D721Med (cell line): Measurements from ENCODE around the gene OR52M1.

Experiments
- DNase-seq: peaks from one replicate; pipeline ENCODE4 v3.0.0; 2011; ENCODE audit warnings: low spot score; ENCODE audit not compliant: insufficient read length
- FAIRE-seq: peaks from 2 replicates; lab custom pipeline; 2011; peaks lifted over from hg19 to GRCh38; lab: Jason Lieb, UNC
- TF ChIP-seq, protein P1 (sequence below): IDR thresholded peaks from 2 replicates; pipeline ENCODE4 v1.5.1; 2012; ENCODE audit warnings: mild to moderate bottlenecking, control low read depth; ENCODE audit not compliant: insufficient read depth; ENCODE audit errors: missing control alignments

OR52M1 gene

GRCh38 chr11:4569075-4569474 is 24.1 kb downstream of the OR52M1 start:
- FAIRE-seq = no peak
- TF ChIP-seq, protein P1, sequence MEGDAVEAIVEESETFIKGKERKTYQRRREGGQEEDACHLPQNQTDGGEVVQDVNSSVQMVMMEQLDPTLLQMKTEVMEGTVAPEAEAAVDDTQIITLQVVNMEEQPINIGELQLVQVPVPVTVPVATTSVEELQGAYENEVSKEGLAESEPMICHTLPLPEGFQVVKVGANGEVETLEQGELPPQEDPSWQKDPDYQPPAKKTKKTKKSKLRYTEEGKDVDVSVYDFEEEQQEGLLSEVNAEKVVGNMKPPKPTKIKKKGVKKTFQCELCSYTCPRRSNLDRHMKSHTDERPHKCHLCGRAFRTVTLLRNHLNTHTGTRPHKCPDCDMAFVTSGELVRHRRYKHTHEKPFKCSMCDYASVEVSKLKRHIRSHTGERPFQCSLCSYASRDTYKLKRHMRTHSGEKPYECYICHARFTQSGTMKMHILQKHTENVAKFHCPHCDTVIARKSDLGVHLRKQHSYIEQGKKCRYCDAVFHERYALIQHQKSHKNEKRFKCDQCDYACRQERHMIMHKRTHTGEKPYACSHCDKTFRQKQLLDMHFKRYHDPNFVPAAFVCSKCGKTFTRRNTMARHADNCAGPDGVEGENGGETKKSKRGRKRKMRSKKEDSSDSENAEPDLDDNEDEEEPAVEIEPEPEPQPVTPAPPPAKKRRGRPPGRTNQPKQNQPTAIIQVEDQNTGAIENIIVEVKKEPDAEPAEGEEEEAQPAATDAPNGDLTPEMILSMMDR = no peak
- DNase-seq = no peak

GRCh38 chr11:4576880-4577279 is 31.9 kb downstream of the OR52M1 start:
- FAIRE-seq (no peak), DNase-seq (no peak)
- TF ChIP-seq, protein P1 = no peak

- FAIRE-seq (no peak), DNase-seq (no peak)
- TF ChIP-seq, protein P1 = no peak
Measured at GRCh38 chr11:4577761-4578160, 32.8 kb downstream of the OR52M1 start.

DNA sequence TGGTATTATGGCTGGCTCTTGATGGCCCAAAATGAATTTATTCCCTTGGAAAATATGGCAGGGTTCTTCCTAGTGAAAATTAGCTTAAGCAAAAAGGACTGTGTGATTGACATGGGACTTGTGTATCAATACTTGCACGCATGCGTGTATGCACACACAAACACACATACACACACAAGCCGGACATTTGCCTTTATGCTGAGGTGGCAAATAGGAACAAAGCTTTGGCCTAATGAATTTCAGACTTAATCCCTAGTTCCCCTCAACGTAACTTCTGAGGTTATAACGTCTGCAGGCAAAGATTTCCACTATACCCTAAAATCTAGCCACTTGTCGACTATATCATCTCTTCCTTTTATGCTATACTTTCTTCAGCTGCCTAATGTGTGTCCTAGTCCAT is 33.6 kb downstream of the OR52M1 start:
- DNase-seq = no peak
- TF ChIP-seq, protein P1 = no peak
- no peak for FAIRE-seq

GRCh38 chr11:4580124-4580523 is 35.1 kb downstream of the OR52M1 start:
- FAIRE-seq = no peak
- TF ChIP-seq, protein P1 = no peak
- DNase-seq = no peak

DNA sequence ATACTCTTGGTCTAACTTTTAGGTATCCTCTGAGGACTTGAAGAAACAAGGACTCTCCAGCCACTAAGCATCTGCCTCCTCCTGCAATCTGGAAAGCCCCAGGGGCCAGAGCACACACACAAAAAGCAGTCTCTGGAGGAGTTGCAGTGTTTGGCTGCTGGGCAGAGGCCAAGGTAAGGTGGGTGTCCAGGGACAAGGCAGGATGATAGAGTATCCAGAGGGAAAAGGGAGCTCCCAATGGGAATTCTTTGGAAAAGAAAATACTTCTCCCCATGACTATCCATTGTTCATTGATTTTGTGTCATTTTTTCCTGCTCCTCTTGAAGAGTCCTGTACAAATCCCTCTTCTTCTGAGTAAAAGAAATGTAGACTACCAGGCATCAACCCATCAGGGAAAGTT is 36.5 kb downstream of the OR52M1 start, which contains the start of gene OR52I2:
TSS of gene OR52I2 (plus strand) at position 301 of the 400 bp plus-strand sequence.
- TF ChIP-seq, protein P1 = no peak
- FAIRE-seq = no peak

GRCh38 chr11:4589017-4589416 is 44.0 kb downstream of the OR52M1 start:
- no peak for FAIRE-seq
- no peak for DNase-seq
- TF ChIP-seq, protein P1 = no peak

More for the DNA sequence above, 36.5 kb downstream of the OR52M1 start, which contains the start of gene OR52I2:
- no peak for DNase-seq
